T1000 (cell line): ENCODE results near the gene SMAD3.
"Not testable (repeated sequence)": the region's sequence is repeated elsewhere in the genome, so short reads cannot be mapped to it uniquely, and the experiment has no call there.

Experiments used
- DNase-seq: peaks from one replicate; lab custom pipeline; 2025; ENCODE audit warnings: mixed read lengths; lab: John Stamatoyannopoulos, UW

Gene SMAD3

DNA sequence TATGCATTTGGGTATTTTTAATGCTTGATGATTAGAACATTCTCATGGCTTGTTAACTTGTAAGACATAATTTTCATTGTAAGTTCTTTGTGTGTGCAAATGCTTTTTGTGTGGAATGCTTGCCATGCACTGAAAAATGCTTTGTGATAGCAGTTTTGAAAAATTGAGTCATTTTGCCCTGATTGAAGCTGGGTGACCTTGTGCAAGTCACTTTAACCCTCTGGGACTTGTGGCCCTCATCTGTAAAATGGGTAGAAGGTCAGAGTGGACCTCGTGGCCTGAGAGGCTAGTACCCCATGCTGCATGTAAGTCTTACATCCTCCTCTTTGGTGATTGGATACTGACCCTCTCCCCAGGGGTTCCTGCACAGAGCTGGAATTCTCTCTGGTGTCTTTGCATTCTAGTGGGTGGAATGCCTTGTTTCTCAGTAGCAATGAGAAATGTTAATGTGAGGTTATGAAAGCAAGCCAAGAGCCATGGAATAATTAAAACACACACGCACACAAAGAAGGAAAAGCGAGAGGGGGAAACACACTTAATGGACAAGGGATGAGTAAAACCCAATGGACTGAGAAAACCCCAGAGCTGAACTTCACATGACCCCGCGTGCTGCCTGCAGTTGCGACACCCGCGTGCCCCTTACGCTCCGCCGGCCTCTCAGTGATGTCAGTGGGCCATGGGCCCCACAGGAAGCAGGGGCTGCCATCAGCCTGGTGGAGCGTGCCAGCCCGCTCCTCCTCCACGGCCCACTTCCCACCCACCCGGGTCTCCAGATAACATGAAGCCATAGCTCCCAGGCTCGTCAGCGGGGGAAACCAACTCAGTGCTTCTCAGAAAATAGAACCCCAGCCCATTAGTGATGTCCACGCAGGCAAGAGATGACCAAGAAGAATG lies 44.0 kb downstream of the SMAD3 start:
- peak; percentile 77 for DNase-seq

GRCh38 chr15:67110361-67110781 lies 45.0 kb downstream of the SMAD3 start:
- DNase-seq = no peak

DNA sequence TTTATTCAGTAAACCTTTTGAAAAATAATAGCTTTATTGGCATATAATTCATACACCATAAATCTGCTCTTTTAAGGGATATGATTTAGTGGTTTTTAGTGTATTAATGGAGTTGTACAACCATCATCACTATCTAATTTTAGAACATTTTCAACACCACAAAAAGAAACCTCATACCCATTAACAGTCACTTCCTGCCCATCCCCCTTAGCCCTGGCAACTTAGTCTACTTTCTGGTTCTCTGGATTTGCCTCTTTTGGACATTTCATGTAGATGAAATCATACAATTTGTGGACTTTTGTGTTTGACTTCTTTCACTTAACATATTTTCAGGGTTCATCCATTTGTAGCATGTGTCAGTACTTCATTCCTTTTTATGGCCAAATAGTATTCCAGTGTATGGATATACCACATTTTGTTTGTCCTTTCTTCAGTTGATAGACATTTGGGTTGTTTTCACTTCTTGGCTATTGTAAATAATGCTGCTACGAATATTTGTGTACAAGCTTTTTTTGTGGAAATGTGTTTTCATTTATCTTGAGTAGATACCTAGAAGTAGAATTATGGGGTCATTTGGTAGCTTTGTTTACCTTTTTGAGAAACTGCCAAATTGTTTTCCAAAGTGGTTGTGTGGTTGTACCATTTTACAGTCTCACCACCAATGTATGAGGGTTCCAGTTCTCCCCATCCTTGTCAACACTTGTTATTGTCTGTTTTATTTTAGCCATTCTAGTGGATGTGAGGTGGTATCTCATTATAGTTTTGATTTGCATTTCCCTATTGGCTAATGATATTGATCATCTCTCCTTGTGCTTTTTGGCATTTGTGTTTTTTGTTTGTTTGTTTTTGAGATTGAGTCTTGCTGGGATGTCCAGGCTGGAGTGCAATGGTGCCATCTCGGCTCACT lies 45.8 kb downstream of the SMAD3 start:
- no peak for DNase-seq

DNA sequence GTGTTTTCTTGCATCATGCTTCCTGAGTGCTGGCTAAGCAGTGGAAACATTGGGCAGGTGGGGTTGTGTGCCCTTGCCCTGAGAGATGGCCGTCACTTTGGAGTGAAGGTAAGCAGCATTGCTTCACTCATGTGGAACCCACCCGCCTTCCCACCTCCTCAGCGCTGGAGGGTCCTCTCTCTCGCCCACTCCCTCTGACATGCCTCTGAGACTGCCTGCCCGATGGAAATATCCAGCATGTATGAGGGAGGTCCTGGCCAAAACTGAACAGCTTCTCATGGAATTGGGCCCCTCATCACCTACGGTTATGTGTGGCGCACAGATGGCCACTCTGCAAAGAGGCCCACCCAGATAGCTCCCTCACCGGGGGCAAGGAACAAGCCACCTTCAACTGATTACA lies 48.6 kb downstream of the SMAD3 start:
- DNase-seq = no peak

GRCh38 chr15:67114846-67115585 lies 49.6 kb downstream of the SMAD3 start:
- DNase-seq = no peak

DNA sequence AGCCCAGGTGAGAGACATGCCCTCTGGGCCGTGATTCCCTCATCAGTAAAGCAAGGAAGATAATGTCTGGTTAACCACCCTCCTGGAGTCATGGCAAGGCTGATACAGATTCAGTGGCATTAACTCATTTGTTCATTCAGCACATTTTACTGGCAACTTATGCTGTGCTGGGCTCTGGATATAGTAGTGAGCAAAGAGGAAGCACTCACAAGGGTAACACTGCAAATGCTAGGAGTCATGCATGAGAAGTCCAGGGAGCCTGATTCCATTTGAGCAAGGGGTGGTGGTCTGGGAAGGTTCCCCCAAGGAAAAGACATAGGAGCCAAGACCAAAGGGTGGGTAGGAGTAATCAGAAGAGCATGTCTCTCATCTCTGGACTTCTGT lies 50.2 kb downstream of the SMAD3 start:
- DNase-seq = no peak

GRCh38 chr15:67116742-67117141 lies 51.3 kb downstream of the SMAD3 start:
- DNase-seq = no peak

DNA sequence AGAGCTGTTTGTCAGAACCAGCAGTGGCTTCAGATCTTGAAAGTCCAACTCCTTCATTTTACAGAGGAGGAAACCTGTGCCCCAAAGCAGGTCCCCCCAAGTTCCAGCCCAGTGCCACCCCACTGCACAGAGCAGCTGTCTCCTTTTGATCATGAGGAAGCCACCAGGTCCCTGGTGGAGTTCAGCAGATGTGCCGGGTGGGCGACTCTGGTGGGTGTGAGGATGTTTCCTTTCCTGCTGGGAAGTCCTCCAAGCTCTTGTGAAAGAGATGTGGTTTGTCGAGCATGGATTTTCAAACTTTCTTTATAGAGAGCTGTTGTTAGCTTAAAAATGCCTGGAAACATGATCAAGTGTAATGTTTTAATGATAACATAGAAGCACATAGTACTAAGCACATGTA lies 52.0 kb downstream of the SMAD3 start:
- no peak for DNase-seq

DNA sequence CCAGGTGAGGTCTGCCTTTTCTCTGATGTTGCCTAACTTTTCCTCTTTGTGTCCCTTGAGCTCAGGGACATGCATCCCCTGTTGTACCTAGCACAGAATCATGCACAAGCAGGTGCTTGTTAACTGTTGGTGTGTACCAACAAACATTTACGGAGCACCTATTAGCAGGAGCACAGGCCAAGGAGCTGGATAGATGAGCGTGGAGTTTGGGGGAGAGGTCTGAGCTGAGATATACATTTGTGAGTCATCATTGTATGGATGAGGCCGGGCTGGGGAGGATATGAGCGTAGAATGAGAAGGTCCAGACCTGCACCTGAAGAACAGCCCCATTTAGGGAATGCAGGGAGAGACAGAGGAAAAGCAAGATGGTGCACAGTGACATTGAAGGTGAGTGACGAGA lies 53.4 kb downstream of the SMAD3 start:
- DNase-seq = no peak

GRCh38 chr15:67119238-67119846 lies 53.9 kb downstream of the SMAD3 start:
- DNase-seq = no peak

GRCh38 chr15:67120009-67120838 lies 54.8 kb downstream of the SMAD3 start:
- DNase-seq = no peak

DNA sequence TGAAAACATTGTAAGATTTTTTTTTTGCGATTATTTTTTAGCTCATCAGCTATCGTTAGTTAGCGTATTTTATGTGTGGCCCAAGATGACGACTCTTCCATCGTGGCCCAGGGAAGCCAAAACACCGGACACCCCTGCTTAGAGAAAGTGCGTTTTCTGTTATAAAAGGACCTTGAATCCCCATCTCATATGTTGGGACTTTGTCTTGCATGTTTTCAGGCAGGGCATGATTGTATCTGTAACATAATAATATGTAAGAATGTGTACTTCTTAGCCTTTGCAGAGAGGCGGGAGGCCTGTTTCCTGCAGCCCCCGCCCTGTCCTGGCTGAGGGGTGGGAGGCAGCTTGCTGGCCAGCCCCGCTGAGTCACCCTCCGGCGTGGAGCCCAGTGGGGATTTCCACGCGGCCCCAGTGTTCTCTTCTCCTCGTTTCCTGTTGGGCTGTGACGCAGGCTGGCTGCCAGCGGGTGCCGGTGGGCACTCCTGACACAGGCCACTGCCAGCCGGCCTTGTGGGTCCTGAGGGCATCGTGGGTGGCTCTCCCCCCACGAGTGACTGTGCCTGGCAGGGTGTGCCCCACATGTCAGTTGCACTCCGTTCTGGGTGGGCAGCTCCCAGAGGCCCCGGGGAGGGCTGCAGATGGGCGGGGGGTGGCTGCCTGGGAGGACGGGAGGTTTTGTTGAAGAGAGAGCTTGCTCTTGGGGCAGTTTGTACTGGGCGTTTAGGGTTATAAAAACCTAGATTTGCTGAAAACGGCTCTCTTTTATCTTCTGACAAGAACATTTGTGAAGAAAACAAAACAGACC lies 55.6 kb downstream of the SMAD3 start:
- peak; percentile 80 for DNase-seq

DNA sequence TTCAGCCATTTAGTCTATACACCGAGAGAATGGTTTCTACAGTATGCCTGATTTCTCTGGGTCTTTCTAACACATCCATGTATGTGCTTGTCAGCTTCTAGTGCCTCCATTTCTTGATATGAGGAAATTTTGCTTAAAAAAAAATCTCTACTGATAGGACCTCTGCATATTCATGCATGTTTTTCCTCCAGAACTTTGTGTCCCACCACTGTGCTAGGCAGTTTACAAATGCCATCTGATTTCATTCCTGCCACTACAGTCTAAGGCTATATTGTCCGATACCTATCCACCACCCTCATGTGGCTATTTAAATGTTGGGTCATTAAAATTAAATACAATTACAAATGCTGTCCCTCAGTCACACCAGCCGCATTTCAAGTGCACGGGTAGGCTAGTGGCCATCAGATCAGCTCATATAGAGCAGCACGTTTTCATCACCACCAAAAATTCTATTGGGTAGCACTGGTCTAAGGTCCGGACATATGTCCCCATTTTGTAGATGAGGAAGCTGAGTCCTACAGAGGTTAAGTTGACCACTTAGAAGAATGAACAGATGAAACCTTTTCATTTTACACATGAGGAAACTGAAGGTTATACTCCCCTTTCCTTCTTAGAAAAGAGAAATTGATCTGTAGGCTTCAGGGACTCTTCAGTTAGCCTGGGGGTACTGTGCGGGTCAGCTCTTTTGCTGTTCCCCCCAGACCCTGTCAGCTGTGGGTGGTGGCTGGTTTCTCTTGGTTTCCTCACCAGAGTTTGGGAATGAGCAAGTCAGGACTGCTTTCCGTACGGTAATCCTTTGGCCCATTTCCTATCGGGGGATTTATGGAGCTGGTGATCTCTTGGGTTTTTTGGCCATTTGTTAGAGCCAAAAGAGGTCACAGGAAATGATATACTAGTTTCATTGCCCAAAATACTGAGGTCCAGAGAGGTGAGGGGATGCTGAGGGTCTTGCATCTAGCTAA lies 56.5 kb downstream of the SMAD3 start:
- no peak for DNase-seq

DNA sequence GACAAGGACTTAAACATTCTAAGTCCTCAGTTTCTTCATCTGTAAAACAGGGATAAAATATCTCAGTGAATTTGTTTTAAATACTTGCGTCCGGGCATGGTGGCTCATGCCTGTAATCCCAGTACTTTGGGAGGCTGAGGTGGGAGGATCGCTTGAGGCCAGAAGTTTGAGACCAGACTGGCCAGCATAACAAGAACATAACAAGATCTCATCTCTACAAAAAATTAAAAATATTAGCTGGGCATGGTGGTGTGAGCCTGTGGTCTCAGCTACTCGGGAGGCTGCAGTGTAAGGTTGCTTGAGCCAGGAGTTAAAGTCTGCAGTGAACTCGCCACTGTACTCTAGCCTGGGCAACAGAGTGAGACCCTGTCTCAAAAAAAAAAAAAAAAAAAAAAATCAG lies 57.4 kb downstream of the SMAD3 start:
- DNase-seq = not testable (repeated sequence)

DNA sequence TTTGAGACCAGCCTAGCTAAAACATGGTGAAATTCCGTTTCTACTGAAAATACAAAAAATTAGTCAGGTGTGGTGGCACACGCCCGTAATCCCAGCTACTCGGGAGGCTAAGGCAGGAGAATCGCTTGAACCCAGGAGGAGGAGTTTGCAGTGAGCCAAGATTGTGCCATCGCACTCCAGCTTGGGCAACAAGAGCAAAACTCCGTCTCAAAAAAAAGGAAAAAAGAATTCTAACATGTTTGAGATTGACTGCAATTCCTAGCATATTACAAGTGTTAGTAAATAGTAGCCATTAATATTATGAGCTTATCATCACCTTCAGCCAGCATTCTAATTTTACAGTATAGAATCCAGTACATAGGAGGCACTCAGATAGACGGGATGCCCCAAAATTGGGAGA lies 57.9 kb downstream of the SMAD3 start:
- not testable (repeated sequence) for DNase-seq

GRCh38 chr15:67124111-67124510 lies 58.7 kb downstream of the SMAD3 start:
- DNase-seq = no peak

GRCh38 chr15:67124911-67125588 lies 59.6 kb downstream of the SMAD3 start:
- DNase-seq = no peak
